WTC11 (cell line): Measurements from ENCODE around the gene CDH22.

Experiments used
- CREB1 ChIP-seq: sonication (generic); formaldehyde crosslinking; IDR thresholded peaks from 2 replicates; pipeline ENCODE4 v1.8.0; 2023; ENCODE audit warnings: mild to moderate bottlenecking, missing genetic modification reagents
- ELF4 ChIP-seq: sonication (generic); formaldehyde crosslinking; IDR thresholded peaks from 2 replicates; pipeline ENCODE4 v1.8.1; 2022; ENCODE audit warnings: low read depth, mild to moderate bottlenecking, moderate library complexity, missing genetic modification reagents
- ETV6 ChIP-seq: sonication (generic); formaldehyde crosslinking; IDR thresholded peaks from 2 replicates; pipeline ENCODE4 v1.8.1; 2022; ENCODE audit warnings: mild to moderate bottlenecking, missing genetic modification reagents
- GABPB1 ChIP-seq: sonication (generic); formaldehyde crosslinking; IDR thresholded peaks from 2 replicates; pipeline ENCODE4 v1.8.1; 2023; ENCODE audit warnings: mild to moderate bottlenecking, missing genetic modification reagents
- IRF1 ChIP-seq: sonication (generic); formaldehyde crosslinking; IDR thresholded peaks from 2 replicates; pipeline ENCODE4 v1.8.0; 2023; ENCODE audit warnings: missing genetic modification reagents
- TCF7 ChIP-seq: sonication (generic); formaldehyde crosslinking; IDR thresholded peaks from 2 replicates; pipeline ENCODE4 v1.8.0; 2022; ENCODE audit warnings: mild to moderate bottlenecking, low read depth, missing genetic modification reagents, moderate library complexity
- ZBTB21 ChIP-seq: sonication (generic); formaldehyde crosslinking; IDR thresholded peaks from 2 replicates; pipeline ENCODE4 v1.8.1; 2023; ENCODE audit warnings: mild to moderate bottlenecking, missing genetic modification reagents, borderline replicate concordance
- ZNF121 ChIP-seq: sonication (generic); formaldehyde crosslinking; IDR thresholded peaks from 2 replicates; pipeline ENCODE4 v1.8.0; 2023; ENCODE audit warnings: missing genetic modification reagents
- ZNF232 ChIP-seq: sonication (generic); formaldehyde crosslinking; IDR thresholded peaks from 2 replicates; pipeline ENCODE4 v1.8.0; 2022; ENCODE audit warnings: mild to moderate bottlenecking, missing genetic modification reagents
- TF ChIP-seq, protein P1 (sequence below): fragments of 200-600 bp; IDR thresholded peaks from 2 replicates; pipeline ENCODE4 v1.8.0; 2022; ENCODE audit warnings: antibody characterized with exemption
- TF ChIP-seq, protein P2 (sequence below): sonication (generic); formaldehyde crosslinking; IDR thresholded peaks from 2 replicates; pipeline ENCODE4 v1.8.0; 2022; ENCODE audit warnings: missing genetic modification reagents
- TF ChIP-seq, protein P3 (sequence below): sonication (generic); formaldehyde crosslinking; IDR thresholded peaks from 2 replicates; pipeline ENCODE4 v1.8.0; 2022; ENCODE audit warnings: mild to moderate bottlenecking, missing genetic modification reagents
- TF ChIP-seq, protein P4 (sequence below): sonication (generic); formaldehyde crosslinking; IDR thresholded peaks from 2 replicates; pipeline ENCODE4 v1.8.1; 2023; ENCODE audit warnings: mild to moderate bottlenecking, moderate library complexity, missing genetic modification reagents

- TF ChIP-seq ETV6 (CRISPR knock-in tag), result no peak
- TF ChIP-seq, protein P1, sequence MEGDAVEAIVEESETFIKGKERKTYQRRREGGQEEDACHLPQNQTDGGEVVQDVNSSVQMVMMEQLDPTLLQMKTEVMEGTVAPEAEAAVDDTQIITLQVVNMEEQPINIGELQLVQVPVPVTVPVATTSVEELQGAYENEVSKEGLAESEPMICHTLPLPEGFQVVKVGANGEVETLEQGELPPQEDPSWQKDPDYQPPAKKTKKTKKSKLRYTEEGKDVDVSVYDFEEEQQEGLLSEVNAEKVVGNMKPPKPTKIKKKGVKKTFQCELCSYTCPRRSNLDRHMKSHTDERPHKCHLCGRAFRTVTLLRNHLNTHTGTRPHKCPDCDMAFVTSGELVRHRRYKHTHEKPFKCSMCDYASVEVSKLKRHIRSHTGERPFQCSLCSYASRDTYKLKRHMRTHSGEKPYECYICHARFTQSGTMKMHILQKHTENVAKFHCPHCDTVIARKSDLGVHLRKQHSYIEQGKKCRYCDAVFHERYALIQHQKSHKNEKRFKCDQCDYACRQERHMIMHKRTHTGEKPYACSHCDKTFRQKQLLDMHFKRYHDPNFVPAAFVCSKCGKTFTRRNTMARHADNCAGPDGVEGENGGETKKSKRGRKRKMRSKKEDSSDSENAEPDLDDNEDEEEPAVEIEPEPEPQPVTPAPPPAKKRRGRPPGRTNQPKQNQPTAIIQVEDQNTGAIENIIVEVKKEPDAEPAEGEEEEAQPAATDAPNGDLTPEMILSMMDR, result no peak
- no peak for TF ChIP-seq TCF7 (CRISPR knock-in tag)
- TF ChIP-seq ZNF121 (CRISPR knock-in tag), result no peak
- no peak for TF ChIP-seq CREB1
- TF ChIP-seq, protein P2, sequence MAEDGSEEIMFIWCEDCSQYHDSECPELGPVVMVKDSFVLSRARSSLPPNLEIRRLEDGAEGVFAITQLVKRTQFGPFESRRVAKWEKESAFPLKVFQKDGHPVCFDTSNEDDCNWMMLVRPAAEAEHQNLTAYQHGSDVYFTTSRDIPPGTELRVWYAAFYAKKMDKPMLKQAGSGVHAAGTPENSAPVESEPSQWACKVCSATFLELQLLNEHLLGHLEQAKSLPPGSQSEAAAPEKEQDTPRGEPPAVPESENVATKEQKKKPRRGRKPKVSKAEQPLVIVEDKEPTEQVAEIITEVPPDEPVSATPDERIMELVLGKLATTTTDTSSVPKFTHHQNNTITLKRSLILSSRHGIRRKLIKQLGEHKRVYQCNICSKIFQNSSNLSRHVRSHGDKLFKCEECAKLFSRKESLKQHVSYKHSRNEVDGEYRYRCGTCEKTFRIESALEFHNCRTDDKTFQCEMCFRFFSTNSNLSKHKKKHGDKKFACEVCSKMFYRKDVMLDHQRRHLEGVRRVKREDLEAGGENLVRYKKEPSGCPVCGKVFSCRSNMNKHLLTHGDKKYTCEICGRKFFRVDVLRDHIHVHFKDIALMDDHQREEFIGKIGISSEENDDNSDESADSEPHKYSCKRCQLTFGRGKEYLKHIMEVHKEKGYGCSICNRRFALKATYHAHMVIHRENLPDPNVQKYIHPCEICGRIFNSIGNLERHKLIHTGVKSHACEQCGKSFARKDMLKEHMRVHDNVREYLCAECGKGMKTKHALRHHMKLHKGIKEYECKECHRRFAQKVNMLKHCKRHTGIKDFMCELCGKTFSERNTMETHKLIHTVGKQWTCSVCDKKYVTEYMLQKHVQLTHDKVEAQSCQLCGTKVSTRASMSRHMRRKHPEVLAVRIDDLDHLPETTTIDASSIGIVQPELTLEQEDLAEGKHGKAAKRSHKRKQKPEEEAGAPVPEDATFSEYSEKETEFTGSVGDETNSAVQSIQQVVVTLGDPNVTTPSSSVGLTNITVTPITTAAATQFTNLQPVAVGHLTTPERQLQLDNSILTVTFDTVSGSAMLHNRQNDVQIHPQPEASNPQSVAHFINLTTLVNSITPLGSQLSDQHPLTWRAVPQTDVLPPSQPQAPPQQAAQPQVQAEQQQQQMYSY, result no peak
- no peak for TF ChIP-seq ZBTB21 (CRISPR knock-in tag)
- no peak for TF ChIP-seq ELF4 (CRISPR knock-in tag)
- no peak for TF ChIP-seq ZNF232 (CRISPR knock-in tag)
- TF ChIP-seq, protein P3, sequence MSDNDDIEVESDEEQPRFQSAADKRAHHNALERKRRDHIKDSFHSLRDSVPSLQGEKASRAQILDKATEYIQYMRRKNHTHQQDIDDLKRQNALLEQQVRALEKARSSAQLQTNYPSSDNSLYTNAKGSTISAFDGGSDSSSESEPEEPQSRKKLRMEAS (CRISPR knock-in tag), result no peak
- TF ChIP-seq, protein P4, sequence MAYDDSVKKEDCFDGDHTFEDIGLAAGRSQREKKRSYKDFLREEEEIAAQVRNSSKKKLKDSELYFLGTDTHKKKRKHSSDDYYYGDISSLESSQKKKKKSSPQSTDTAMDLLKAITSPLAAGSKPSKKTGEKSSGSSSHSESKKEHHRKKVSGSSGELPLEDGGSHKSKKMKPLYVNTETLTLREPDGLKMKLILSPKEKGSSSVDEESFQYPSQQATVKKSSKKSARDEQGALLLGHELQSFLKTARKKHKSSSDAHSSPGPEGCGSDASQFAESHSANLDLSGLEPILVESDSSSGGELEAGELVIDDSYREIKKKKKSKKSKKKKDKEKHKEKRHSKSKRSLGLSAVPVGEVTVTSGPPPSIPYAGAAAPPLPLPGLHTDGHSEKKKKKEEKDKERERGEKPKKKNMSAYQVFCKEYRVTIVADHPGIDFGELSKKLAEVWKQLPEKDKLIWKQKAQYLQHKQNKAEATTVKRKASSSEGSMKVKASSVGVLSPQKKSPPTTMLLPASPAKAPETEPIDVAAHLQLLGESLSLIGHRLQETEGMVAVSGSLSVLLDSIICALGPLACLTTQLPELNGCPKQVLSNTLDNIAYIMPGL (CRISPR knock-in tag), result no peak
- no peak for TF ChIP-seq IRF1 (CRISPR knock-in tag)
- TF ChIP-seq GABPB1 (CRISPR knock-in tag), result no peak
Observed at GRCh38 chr20:46339037-46339436, 30.7 kb upstream of the CDH22 start.
